Measurements from ENCODE around the gene CPT1B.
"Not testable (repeated sequence)": the region's sequence is repeated elsewhere in the genome, so short reads cannot be mapped to it uniquely, and the experiment has no call there.

CPT1B gene

DNA sequence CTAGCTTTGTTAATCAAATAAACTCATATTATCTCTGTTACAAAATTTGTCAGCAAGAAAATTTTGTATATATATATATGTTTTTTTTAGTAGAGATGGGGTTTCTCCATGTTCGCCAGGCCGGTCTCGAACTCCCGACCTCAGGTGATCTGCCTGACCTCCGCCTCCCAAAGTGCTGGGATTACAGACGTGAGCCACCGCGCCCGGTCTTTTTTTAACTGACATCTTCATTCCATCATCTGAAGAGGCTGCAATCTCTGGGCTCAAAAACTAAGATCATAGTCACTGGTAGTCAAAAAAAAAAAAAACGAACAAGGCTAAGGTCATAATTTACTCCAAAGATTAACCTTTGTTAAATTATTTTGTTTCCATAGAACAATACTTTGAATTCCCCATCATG lies 37.8 kb downstream of the CPT1B start:
- H3K4me1 ChIP-seq (ENCODE audit: insufficient read depth, low read length): peaks cover 13% of the 10 kb centered on the region

DNA sequence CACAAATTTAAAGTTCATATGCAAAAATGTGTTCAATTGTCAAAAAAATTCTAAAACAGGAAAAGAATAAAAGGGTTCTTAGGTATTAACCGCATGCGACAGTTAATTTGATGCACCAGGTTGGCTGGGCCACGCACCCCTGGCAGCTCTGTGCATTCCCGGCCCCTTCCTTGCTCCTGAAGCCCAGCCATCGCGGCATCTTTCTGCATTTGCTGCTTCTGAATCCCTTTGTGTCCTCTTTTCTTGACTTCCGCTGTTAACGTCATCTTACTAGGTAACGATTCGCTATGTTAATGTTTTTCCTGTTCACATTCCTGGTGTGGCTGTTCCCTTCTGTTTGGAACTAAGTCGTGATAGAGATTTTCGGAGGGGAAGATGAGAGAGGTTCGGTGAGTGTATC lies 40.5 kb downstream of the CPT1B start:
- ATAC-seq (ENCODE audit: insufficient read depth, low read depth) (no peak), DNase-seq (no peak)
- Histone ChIP-seq H3K27ac (ENCODE audit: low read length) (no peak overlapping the region), H2AFZ (ENCODE audit: low read depth, low read length) (no peak overlapping the region), H3K27me3 (ENCODE audit: insufficient read depth, low read length, poor library complexity) (no peaks in the 10 kb centered on the region), H3K9me3 (ENCODE audit: insufficient read depth, low read length, severe bottlenecking) (no peaks in the 10 kb centered on the region), H3K4me3 (ENCODE audit: low read depth in 1 of 2, low read length in 2 of 2) (no peak overlapping the region), H3K9ac (ENCODE audit: low read depth, low read length) (no peak overlapping the region), H4K20me1 (ENCODE audit: insufficient read depth, low read length) (no peaks in the 10 kb centered on the region), H3K36me3 (ENCODE audit: insufficient read depth, low read length) (no peaks in the 10 kb centered on the region), H3K4me1 (ENCODE audit: insufficient read depth, low read length) (no peaks in the 10 kb centered on the region), H3K4me2 (ENCODE audit: insufficient read depth, low read length) (no peak overlapping the region), H3K79me2 (ENCODE audit: insufficient read depth, low read length) (no peaks in the 10 kb centered on the region)
- TF ChIP-seq, protein P1, sequence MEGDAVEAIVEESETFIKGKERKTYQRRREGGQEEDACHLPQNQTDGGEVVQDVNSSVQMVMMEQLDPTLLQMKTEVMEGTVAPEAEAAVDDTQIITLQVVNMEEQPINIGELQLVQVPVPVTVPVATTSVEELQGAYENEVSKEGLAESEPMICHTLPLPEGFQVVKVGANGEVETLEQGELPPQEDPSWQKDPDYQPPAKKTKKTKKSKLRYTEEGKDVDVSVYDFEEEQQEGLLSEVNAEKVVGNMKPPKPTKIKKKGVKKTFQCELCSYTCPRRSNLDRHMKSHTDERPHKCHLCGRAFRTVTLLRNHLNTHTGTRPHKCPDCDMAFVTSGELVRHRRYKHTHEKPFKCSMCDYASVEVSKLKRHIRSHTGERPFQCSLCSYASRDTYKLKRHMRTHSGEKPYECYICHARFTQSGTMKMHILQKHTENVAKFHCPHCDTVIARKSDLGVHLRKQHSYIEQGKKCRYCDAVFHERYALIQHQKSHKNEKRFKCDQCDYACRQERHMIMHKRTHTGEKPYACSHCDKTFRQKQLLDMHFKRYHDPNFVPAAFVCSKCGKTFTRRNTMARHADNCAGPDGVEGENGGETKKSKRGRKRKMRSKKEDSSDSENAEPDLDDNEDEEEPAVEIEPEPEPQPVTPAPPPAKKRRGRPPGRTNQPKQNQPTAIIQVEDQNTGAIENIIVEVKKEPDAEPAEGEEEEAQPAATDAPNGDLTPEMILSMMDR (IDR thresholded peaks at IDR 0.05; ENCODE audit: borderline replicate concordance, extremely low read depth, low read length, poor library complexity, severe bottlenecking): no peak
- TF ChIP-seq EZH2 (IDR thresholded peaks at IDR 0.05; ENCODE audit: borderline replicate concordance, low read depth, low read length, severe bottlenecking): no peak

More for the DNA sequence above, 37.8 kb downstream of the CPT1B start:
- Histone ChIP-seq H4K20me1 (ENCODE audit: insufficient read depth, low read length) (peaks cover 7% of the 10 kb centered on the region), H3K79me2 (ENCODE audit: insufficient read depth, low read length) (no peaks in the 10 kb centered on the region), H3K27me3 (ENCODE audit: insufficient read depth, low read length, poor library complexity) (peaks cover 13% of the 10 kb centered on the region), H3K4me2 (ENCODE audit: insufficient read depth, low read length) (no peak overlapping the region), H3K4me3 (ENCODE audit: low read depth in 1 of 2, low read length in 2 of 2) (no peak overlapping the region), H2AFZ (ENCODE audit: low read depth, low read length) (no peak overlapping the region), H3K27ac (ENCODE audit: low read length) (no peak overlapping the region), H3K9ac (ENCODE audit: low read depth, low read length) (no peak overlapping the region), H3K9me3 (ENCODE audit: insufficient read depth, low read length, severe bottlenecking) (no peaks in the 10 kb centered on the region), H3K36me3 (ENCODE audit: insufficient read depth, low read length) (no peaks in the 10 kb centered on the region)
- TF ChIP-seq EZH2 (IDR thresholded peaks at IDR 0.05; ENCODE audit: borderline replicate concordance, low read depth, low read length, severe bottlenecking): no peak
- TF ChIP-seq, protein P1 (IDR thresholded peaks at IDR 0.05; ENCODE audit: borderline replicate concordance, extremely low read depth, low read length, poor library complexity, severe bottlenecking): no peak
- ATAC-seq (ENCODE audit: insufficient read depth, low read depth) (no peak), DNase-seq (no peak)

DNA sequence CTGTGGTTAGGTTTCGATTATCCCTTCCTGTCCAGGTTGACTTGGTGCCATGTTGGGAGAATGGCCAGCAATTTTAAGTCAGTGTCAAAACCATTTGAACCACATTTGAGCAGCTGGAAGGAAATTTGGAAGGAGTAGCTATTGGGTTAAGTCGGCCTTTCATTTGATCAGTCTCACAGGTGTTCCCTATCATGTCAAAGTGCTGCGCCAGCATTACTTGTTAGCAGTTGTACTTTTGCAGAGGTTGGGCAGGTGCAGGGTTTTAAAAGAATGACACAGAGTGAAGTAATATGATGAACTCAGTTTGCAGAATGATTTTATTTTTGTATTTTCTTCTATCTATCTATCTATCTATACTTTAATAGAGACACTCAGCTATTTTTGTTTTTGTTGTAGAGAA lies 42.0 kb downstream of the CPT1B start:
- Histone ChIP-seq H3K9ac (ENCODE audit: low read depth, low read length) (no peak overlapping the region), H3K27ac (ENCODE audit: low read length) (no peak overlapping the region), H3K4me1 (ENCODE audit: insufficient read depth, low read length) (no peaks in the 10 kb centered on the region), H2AFZ (ENCODE audit: low read depth, low read length) (no peak overlapping the region), H3K27me3 (ENCODE audit: insufficient read depth, low read length, poor library complexity) (no peaks in the 10 kb centered on the region), H4K20me1 (ENCODE audit: insufficient read depth, low read length) (0 out of 2 replicates have a peak, but pooled peaks cover under 1% of the 10 kb centered on the region), H3K4me3 (ENCODE audit: low read depth in 1 of 2, low read length in 2 of 2) (no peak overlapping the region), H3K9me3 (ENCODE audit: insufficient read depth, low read length, severe bottlenecking) (no peaks in the 10 kb centered on the region), H3K79me2 (ENCODE audit: insufficient read depth, low read length) (no peaks in the 10 kb centered on the region), H3K4me2 (ENCODE audit: insufficient read depth, low read length) (no peak overlapping the region), H3K36me3 (ENCODE audit: insufficient read depth, low read length) (no peaks in the 10 kb centered on the region)
- DNase-seq: no peak
- TF ChIP-seq EZH2 (IDR thresholded peaks at IDR 0.05; ENCODE audit: borderline replicate concordance, low read depth, low read length, severe bottlenecking): no peak
- TF ChIP-seq, protein P1 (IDR thresholded peaks at IDR 0.05; ENCODE audit: borderline replicate concordance, extremely low read depth, low read length, poor library complexity, severe bottlenecking): no peak
- no peak for ATAC-seq (ENCODE audit: insufficient read depth, low read depth)

DNA sequence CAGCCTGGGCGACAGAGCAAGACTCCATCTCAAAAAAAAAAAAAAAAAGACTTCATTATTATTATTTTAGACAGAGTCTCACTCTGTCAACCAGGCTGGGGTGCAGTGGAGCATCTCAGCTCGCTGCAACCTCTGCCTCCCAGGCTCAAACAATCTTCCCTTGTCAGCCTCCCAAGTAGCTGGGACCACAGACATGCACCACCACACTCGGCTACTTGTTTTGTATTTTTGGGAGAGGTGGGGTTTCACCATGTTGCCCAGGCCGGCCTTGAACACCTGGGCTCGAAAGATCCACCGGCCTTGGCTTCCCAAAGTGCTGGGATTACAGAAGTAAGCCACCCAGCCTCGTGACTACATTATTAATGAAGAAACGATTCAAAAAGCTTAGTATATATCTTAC lies 43.1 kb downstream of the CPT1B start:
- no peak overlapping the region for H3K4me3 ChIP-seq (ENCODE audit: low read depth in 1 of 2, low read length in 2 of 2)
- H4K20me1 ChIP-seq (ENCODE audit: insufficient read depth, low read length): peaks cover 5% of the 10 kb centered on the region; the same call in 1 of the 2 replicates
- ATAC-seq (ENCODE audit: insufficient read depth, low read depth) (no peak), DNase-seq (no peak)
- no peaks in the 10 kb centered on the region for H3K27me3 ChIP-seq (ENCODE audit: insufficient read depth, low read length, poor library complexity)
- H3K9ac ChIP-seq (ENCODE audit: low read depth, low read length): no peak overlapping the region
- H3K36me3 ChIP-seq (ENCODE audit: insufficient read depth, low read length): no peaks in the 10 kb centered on the region
- no peaks in the 10 kb centered on the region for H3K4me1 ChIP-seq (ENCODE audit: insufficient read depth, low read length)
- no peaks in the 10 kb centered on the region for H3K79me2 ChIP-seq (ENCODE audit: insufficient read depth, low read length)
- no peak overlapping the region for H2AFZ ChIP-seq (ENCODE audit: low read depth, low read length)
- H3K27ac ChIP-seq (ENCODE audit: low read length): no peak overlapping the region
- no peaks in the 10 kb centered on the region for H3K9me3 ChIP-seq (ENCODE audit: insufficient read depth, low read length, severe bottlenecking)
- no peak overlapping the region for H3K4me2 ChIP-seq (ENCODE audit: insufficient read depth, low read length)
- TF ChIP-seq EZH2 (IDR thresholded peaks at IDR 0.05; ENCODE audit: borderline replicate concordance, low read depth, low read length, severe bottlenecking): no peak
- TF ChIP-seq, protein P1 (IDR thresholded peaks at IDR 0.05; ENCODE audit: borderline replicate concordance, extremely low read depth, low read length, poor library complexity, severe bottlenecking): no peak

DNA sequence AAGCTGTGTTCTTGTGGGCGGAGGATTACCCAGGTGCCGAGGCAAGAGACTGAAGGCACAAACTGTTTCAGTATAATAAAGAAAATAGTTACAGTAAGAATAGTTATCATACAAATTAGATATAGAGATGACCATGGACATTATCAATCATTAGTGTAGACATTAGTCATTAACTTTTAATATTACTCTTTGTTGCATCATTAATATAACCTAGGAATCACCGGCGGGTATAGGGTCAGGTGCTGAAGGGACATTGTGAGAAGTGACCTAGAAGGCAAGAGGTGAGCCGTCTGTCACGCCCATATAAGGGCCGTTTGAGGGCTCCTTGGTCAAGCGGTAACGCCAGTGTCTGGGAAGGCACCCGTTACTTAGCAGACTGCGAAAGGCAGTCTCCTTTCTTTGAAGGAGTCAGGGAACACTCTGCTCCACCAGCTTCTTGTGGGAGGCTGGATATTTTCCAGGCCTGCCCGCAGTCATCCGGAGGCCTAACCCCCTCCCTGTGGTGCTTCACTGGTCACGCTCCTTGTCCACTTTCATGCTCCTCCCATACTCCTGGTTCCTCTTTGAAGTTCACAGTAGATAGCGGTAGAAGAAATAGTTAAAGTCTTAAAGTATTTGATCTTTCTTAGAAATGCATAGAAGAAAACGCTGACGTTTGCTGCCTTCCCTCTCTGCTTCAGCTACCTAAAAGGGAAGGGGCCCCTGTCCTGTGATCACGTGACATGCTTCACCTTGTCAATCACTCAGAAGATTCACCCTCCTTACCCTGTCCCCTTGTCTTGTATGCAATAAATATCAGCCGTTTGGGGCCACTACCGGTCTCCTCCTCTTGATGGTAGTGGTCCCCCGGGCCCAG lies 44.1 kb downstream of the CPT1B start:
- not testable (repeated sequence) for H3K4me3 ChIP-seq (ENCODE audit: low read depth in 1 of 2, low read length in 2 of 2); H3K27ac ChIP-seq (ENCODE audit: low read length)

More for the DNA sequence above, 44.1 kb downstream of the CPT1B start:
- not testable (repeated sequence) for H3K4me2 ChIP-seq (ENCODE audit: insufficient read depth, low read length); H3K9ac ChIP-seq (ENCODE audit: low read depth, low read length); H2AFZ ChIP-seq (ENCODE audit: low read depth, low read length); ATAC-seq (ENCODE audit: insufficient read depth, low read depth); DNase-seq; H3K9me3 ChIP-seq (ENCODE audit: insufficient read depth, low read length, severe bottlenecking); H3K36me3 ChIP-seq (ENCODE audit: insufficient read depth, low read length); H3K79me2 ChIP-seq (ENCODE audit: insufficient read depth, low read length); H4K20me1 ChIP-seq (ENCODE audit: insufficient read depth, low read length); H3K4me1 ChIP-seq (ENCODE audit: insufficient read depth, low read length); H3K27me3 ChIP-seq (ENCODE audit: insufficient read depth, low read length, poor library complexity)

Data from DND-41 (cell line).